AG08396 (cell line): ENCODE measurements around the gene TPPP3.
A peak's percentile ranks its signal among the peaks of the same experiment; 100 is the strongest.

Source experiments
- DNase-seq: peaks from one replicate; pipeline ENCODE4 v3.0.0; 2012; ENCODE audit warnings: low spot score, mixed read lengths

TPPP3 gene

GRCh38 chr16:67404740-67405226 lies 11.5 kb upstream of the TPPP3 start:
- DNase-seq = no peak

GRCh38 chr16:67403976-67404555 lies 10.8 kb upstream of the TPPP3 start:
- DNase-seq = no peak

- DNase-seq = no peak
Observed at GRCh38 chr16:67400901-67401300, 7.6 kb upstream of the TPPP3 start.

GRCh38 chr16:67399749-67400704 lies 6.7 kb upstream of the TPPP3 start:
- no peak for DNase-seq

- DNase-seq = peak; percentile 78
Observed at GRCh38 chr16:67399218-67399733, 6.0 kb upstream of the TPPP3 start.

- DNase-seq = no peak
Observed at GRCh38 chr16:67398546-67399217, 5.4 kb upstream of the TPPP3 start.

- no peak for DNase-seq
Observed at GRCh38 chr16:67397812-67398545, 4.7 kb upstream of the TPPP3 start.

- no peak for DNase-seq
Observed at GRCh38 chr16:67397036-67397801, 3.9 kb upstream of the TPPP3 start.

GRCh38 chr16:67396159-67397035 lies 3.1 kb upstream of the TPPP3 start:
- peak; percentile 93 for DNase-seq

- no peak for DNase-seq
Observed at GRCh38 chr16:67395458-67396158, 2.3 kb upstream of the TPPP3 start.

GRCh38 chr16:67395105-67395457 lies 1.8 kb upstream of the TPPP3 start:
- no peak for DNase-seq

- DNase-seq = no peak
Observed at GRCh38 chr16:67394155-67395104, 1.1 kb upstream of the TPPP3 start.

GRCh38 chr16:67393788-67394154 lies 473 bp upstream of the TPPP3 start:
- DNase-seq = no peak

- DNase-seq = no peak
Observed at GRCh38 chr16:67392301-67393059, 818 bp downstream of the TPPP3 start.

GRCh38 chr16:67391424-67392300 lies 1.6 kb downstream of the TPPP3 start:
- no peak for DNase-seq

- no peak for DNase-seq
Observed at GRCh38 chr16:67390816-67391423, 2.4 kb downstream of the TPPP3 start.
